ENCODE results near the gene TNFAIP2. TPM values are rescaled to one million over a fixed set of nuclear protein-coding genes. Genes with fewer than 3 reads are reported as not detected.

The TNFAIP2 gene
- total RNA-seq, 1 experiment from 2014 or later: 366 TPM

DNA sequence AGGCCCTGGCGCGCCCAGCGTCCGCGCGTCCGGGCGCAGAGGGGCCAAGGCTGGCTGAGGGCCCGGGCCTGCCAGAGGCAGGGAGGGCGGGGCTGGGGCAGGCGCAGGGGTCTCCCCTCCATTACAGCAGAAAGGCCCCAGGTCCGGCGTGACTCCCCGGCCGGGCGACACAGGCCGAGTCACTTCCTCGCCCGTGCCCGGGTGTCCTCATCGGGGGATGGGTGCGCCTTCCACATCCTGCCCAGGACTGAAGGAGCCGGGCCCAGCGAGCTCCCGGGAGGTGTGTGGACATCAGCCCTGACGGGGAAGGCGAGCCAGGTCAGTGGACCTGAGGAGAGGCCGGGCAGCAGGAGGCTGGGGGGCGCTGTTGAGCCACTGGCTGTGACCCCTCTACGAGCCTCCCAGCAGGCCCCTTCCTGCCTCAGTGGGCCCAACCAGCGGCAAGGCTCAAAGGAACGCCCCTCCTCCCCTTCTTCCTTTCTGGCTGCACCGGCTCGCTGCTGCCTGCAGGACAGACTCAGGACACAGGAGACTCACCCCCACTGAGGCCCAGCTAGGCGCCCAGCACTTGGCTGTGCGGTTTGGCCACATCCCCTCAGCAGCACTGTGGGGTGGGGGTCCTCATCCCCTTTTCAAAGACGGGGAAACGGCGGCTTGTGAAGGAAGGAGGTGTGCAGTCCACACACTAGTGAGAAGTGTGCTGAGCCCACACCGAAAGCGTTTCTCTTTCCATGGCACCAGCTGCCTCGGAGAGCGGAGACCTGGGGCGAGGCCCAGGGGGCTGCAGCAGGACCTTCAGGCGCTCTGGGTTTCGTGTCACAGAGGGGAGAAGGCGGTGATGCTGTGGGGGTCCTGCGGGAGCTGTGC lies 606 bp downstream of the TNFAIP2 start:
- H3F3A ChIP-seq (ENCODE audit: insufficient read depth, low read depth): peaks cover 70% of the 10 kb centered on the region
- peak overlapping the region; percentile 86 for H3K27ac ChIP-seq
- H3K27me3 ChIP-seq (ENCODE audit: insufficient read depth, low read depth): no peaks in the 10 kb centered on the region
- H3K4me2 ChIP-seq: peak overlapping the region; percentile 99
- intact Hi-C loops (cut with micrococcal nuclease; ENCODE audit: unreplicated experiment): loop anchor here (1.0 kb wide), 1 partner anchor 49 kb away; no protein-coding TSS in a partner anchor
- ChIA-PET CTCF (interaction anchor here (0.6 to 5.3 kb wide), 6 partner anchors 17 to 1363 kb away, joined by 3 to 43 read pairs (median 6); partner anchors contain the start of gene LBHD2), POLR2A (ENCODE audit: unreplicated experiment) (interaction anchor here (0.5 kb wide), 2 partner anchors 20 to 85 kb away, joined by 3 to 6 read pairs; no protein-coding TSS in a partner anchor)
- BruUV-seq (replicated peaks): TSS peak; percentile 68
- H3K9me3 ChIP-seq (ENCODE audit: insufficient read depth, low read depth): no peaks in the 10 kb centered on the region
- peak; percentile 76 to 77 for DNase-seq
- H3K36me3 ChIP-seq (ENCODE audit: low read depth): peaks cover 34% of the 10 kb centered on the region
- H2AFZ ChIP-seq: peak overlapping the region; percentile 40; the same call in 1 of the 2 replicates
- H4K20me1 ChIP-seq (ENCODE audit: insufficient read depth): peaks cover 38% of the 10 kb centered on the region
- H3K9me2 ChIP-seq (ENCODE audit: insufficient read depth): no peaks in the 10 kb centered on the region
- TF ChIP-seq, protein P1, sequence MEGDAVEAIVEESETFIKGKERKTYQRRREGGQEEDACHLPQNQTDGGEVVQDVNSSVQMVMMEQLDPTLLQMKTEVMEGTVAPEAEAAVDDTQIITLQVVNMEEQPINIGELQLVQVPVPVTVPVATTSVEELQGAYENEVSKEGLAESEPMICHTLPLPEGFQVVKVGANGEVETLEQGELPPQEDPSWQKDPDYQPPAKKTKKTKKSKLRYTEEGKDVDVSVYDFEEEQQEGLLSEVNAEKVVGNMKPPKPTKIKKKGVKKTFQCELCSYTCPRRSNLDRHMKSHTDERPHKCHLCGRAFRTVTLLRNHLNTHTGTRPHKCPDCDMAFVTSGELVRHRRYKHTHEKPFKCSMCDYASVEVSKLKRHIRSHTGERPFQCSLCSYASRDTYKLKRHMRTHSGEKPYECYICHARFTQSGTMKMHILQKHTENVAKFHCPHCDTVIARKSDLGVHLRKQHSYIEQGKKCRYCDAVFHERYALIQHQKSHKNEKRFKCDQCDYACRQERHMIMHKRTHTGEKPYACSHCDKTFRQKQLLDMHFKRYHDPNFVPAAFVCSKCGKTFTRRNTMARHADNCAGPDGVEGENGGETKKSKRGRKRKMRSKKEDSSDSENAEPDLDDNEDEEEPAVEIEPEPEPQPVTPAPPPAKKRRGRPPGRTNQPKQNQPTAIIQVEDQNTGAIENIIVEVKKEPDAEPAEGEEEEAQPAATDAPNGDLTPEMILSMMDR (conservative IDR thresholded peaks at IDR 0.05): peak; percentile 82
- no peak for TF ChIP-seq EZH2 (IDR thresholded peaks at IDR 0.05; ENCODE audit: low read depth)
- H3K4me1 ChIP-seq (replicated peaks; ENCODE audit: insufficient read depth): peaks cover 63% of the 10 kb centered on the region
- H3K79me2 ChIP-seq (ENCODE audit: low read depth): peaks cover 56% of the 10 kb centered on the region
- peak overlapping the region; percentile 81 for H3K4me3 ChIP-seq

DNA sequence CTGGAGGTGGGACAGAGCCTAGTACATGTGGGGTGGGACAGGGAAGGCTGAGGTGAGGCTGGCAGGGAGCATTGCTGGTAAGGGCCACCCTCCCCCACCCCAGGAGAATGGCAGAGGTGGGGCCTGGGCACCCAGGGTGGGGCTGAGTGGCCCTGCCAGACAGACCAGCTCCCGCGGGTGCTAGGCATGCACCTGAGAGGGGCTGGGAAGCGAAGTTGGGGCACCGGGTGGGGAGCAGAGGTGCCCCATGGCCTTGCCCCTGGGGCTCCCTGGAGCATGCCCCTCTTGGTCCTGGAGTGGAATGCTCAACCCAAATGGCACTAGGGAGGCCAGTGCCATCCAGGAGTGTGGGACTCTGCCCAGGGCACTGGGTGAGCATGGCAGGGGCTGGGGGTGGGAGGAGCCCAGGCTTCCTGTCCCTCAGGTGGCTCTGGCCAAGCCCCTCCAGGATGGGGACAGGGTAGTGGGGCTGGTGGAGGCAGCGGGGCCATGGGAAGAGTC lies 1.3 kb downstream of the TNFAIP2 start:
- Histone ChIP-seq H3K9me3 (ENCODE audit: insufficient read depth, low read depth) (no peaks in the 10 kb centered on the region), H3K4me1 (replicated peaks; ENCODE audit: insufficient read depth) (peaks cover 70% of the 10 kb centered on the region), H3K4me2 (peak overlapping the region; percentile 99), H3K4me3 (peak overlapping the region; percentile 81), H3K27ac (peak overlapping the region; percentile 86), H3K9me2 (ENCODE audit: insufficient read depth) (no peaks in the 10 kb centered on the region), H4K20me1 (ENCODE audit: insufficient read depth) (peaks cover 40% of the 10 kb centered on the region), H3K27me3 (ENCODE audit: insufficient read depth, low read depth) (no peaks in the 10 kb centered on the region), H2AFZ (no peak overlapping the region), H3K36me3 (ENCODE audit: low read depth) (peaks cover 34% of the 10 kb centered on the region), H3F3A (ENCODE audit: insufficient read depth, low read depth) (peaks cover 75% of the 10 kb centered on the region), H3K79me2 (ENCODE audit: low read depth) (peaks cover 63% of the 10 kb centered on the region)
- peak in 1 of 2 experiments; percentile 72 for DNase-seq
- intact Hi-C loops (cut with micrococcal nuclease; ENCODE audit: unreplicated experiment): loop anchor here (1.0 to 5.0 kb wide), 2 partner anchors 49 to 532 kb away; partner anchors contain the start of gene RCOR1
- ChIA-PET POLR2A (ENCODE audit: unreplicated experiment) (no interaction called here), CTCF (interaction anchor here (0.6 to 5.3 kb wide), 6 partner anchors 16 to 1364 kb away, joined by 3 to 43 read pairs (median 6); no protein-coding TSS in a partner anchor)
- no peak for TF ChIP-seq EZH2 (IDR thresholded peaks at IDR 0.05; ENCODE audit: low read depth)
- BruUV-seq (replicated peaks): no TSS peak

DNA sequence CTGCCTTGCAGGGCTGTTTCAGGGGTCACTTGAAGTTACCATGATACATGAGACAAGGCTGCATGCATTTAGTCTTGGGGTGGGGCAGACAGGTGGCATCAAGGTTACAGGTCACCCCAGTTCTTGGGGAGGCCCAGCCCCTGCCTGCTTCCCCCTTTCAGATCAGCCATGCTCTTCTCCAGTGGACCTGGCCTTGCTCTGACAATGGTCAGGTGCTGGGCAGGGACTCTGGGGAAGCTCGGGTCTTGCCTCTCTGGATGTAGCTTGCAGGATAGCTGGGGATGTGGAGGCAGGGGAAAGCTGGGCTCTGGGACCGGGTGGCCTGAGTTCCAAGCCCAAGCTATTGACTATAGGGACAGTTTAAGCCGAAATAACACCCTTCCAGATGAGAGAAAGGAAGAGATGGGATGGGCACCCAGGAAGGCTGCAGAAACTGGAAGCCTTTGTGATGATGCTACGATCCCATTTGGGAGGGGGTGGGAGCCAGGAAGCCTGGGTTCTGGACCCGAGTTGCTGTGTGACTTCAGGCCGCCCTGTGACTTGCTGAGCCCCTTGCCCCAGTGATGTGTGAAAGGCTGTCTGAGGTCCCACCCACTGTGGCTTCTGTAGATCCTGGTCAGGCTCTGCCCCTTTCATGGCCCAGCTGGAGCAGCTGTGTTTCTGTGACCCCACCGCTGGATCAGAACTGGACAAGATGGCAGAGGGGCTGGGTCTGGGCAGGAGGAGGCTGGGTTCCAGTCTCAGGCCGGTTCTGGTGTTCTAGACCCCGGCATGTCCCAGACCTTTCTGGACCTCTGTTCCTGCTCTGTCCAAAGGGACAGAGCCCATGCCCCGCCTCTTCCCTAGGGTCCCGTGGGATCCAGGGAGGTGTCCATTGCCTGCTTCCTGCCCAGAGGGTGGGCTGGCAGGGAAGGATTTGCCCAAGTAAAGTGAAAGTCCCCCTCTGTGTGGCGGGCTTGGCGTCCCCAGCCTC lies 2.1 kb downstream of the TNFAIP2 start:
- ChIA-PET POLR2A (ENCODE audit: unreplicated experiment) (interaction anchor here (0.7 to 1.8 kb wide), 2 partner anchors 11 to 144 kb away, joined by 3 to 10 read pairs; no protein-coding TSS in a partner anchor), CTCF (interaction anchor here (0.6 to 5.3 kb wide), 5 partner anchors 21 to 438 kb away, joined by 3 to 43 read pairs (median 4); no protein-coding TSS in a partner anchor)
- Histone ChIP-seq H3K27ac (peak overlapping the region; percentile 86), H3K4me2 (peak overlapping the region; percentile 99), H3F3A (ENCODE audit: insufficient read depth, low read depth) (peaks cover 75% of the 10 kb centered on the region), H3K27me3 (ENCODE audit: insufficient read depth, low read depth) (no peaks in the 10 kb centered on the region), H3K79me2 (ENCODE audit: low read depth) (peaks cover 72% of the 10 kb centered on the region), H3K4me1 (replicated peaks; ENCODE audit: insufficient read depth) (peaks cover 75% of the 10 kb centered on the region), H2AFZ (no peak overlapping the region), H3K9me2 (ENCODE audit: insufficient read depth) (no peaks in the 10 kb centered on the region), H4K20me1 (ENCODE audit: insufficient read depth) (peaks cover 40% of the 10 kb centered on the region), H3K4me3 (peak overlapping the region; percentile 81), H3K36me3 (ENCODE audit: low read depth) (peaks cover 40% of the 10 kb centered on the region), H3K9me3 (ENCODE audit: insufficient read depth, low read depth) (no peaks in the 10 kb centered on the region)
- TF ChIP-seq, protein P1 (conservative IDR thresholded peaks at IDR 0.05): no peak
- TF ChIP-seq EZH2 (IDR thresholded peaks at IDR 0.05; ENCODE audit: low read depth): no peak
- no peak for DNase-seq
- BruUV-seq (replicated peaks): no TSS peak
- intact Hi-C loops (cut with micrococcal nuclease; ENCODE audit: unreplicated experiment): loop anchor here (5.0 kb wide), 1 partner anchor 533 kb away; the partner anchor contains the start of gene RCOR1

All from PC-9 (cell line).